Panc1 (cell line): ENCODE results near the gene SEC16A. TPM values are rescaled to one million over a fixed set of nuclear protein-coding genes. Genes with fewer than 3 reads are reported as not detected.
A peak's percentile ranks its signal among the peaks of the same experiment; 100 is the strongest.

Experiments
- ATAC-seq: fragments of 200-7000 bp; cut with Tn5 transposase; 2 replicates; pipeline ENCODE4 v1.9.1; 2020; ENCODE audit warnings: mild to moderate bottlenecking, moderate library complexity
- BruUV-seq: library from RNA; stranded (reverse); fragments of 400-500 nt; replicated peaks from 2 replicates; lab custom pipeline; 2021; lab: Mats Ljungman, UMichigan
- CTCF ChIA-PET: fragments of 300-600 bp; sonication (Branson Sonifier 250); formaldehyde crosslinking; loops from one replicate; lab custom pipeline; 2022; ENCODE audit warnings: antibody characterized with exemption; lab: Charles Lee
- POLR2A ChIA-PET: fragments of 300-600 bp; sonication (Branson Sonifier 250); formaldehyde crosslinking; loops from one replicate; lab custom pipeline; 2022; ENCODE audit warnings: antibody characterized with exemption; lab: Charles Lee
- DNase-seq: peaks from one replicate; pipeline ENCODE4 v3.0.0-alpha.2; 2010; ENCODE audit warnings: low read depth, low spot score
- H3K27ac ChIP-seq: 2 replicates; pipeline ENCODE4 v1.5.1; 2011; ENCODE audit warnings: mild to moderate bottlenecking, low read length, inconsistent platforms
- H3K27me3 ChIP-seq: fragments of 200-500 bp; sonication (Bioruptor generic); 2 replicates; pipeline ENCODE4 v1.6.0; 2014; ENCODE audit warnings: low read length, inconsistent platforms; ENCODE audit not compliant: control insufficient read depth, insufficient read depth
- H3K36me3 ChIP-seq: fragments of 200-500 bp; sonication (Bioruptor generic); 2 replicates; pipeline ENCODE4 v1.5.1; 2014; ENCODE audit warnings: inconsistent platforms, mild to moderate bottlenecking, low read length, moderate library complexity; ENCODE audit not compliant: control insufficient read depth, insufficient read depth
- H3K4me1 ChIP-seq: 2 replicates; pipeline ENCODE4 v1.5.1; 2011; ENCODE audit warnings: inconsistent platforms, mild to moderate bottlenecking, low read length, moderate library complexity; ENCODE audit not compliant: control insufficient read depth, insufficient read depth
- H3K4me3 ChIP-seq, 2 experiments: 2 replicates each; pipeline ENCODE4 v1.5.1; 2011 to 2012; ENCODE audit warnings: low read depth in 2 of 2, low read length in 2 of 2, mild to moderate bottlenecking in 2 of 2, inconsistent platforms in 1 of 2, moderate library complexity in 1 of 2
- H3K9me3 ChIP-seq: fragments of 200-500 bp; sonication (Bioruptor generic); 2 replicates; pipeline ENCODE4 v1.5.1; 2014; ENCODE audit warnings: low read depth, mild to moderate bottlenecking, inconsistent platforms, low read length, moderate library complexity; ENCODE audit not compliant: control insufficient read depth, insufficient read depth
- POLR2AphosphoS5 ChIP-seq: IDR thresholded peaks from 2 replicates; pipeline ENCODE4 v1.6.1; 2012; ENCODE audit warnings: mild to moderate bottlenecking, low read depth, low read length, moderate library complexity
- SIN3A ChIP-seq: IDR thresholded peaks from 2 replicates; pipeline ENCODE4 v1.6.1; 2012; ENCODE audit warnings: low read depth, mild to moderate bottlenecking, low read length, moderate library complexity, borderline replicate concordance; ENCODE audit not compliant: insufficient read depth
- TCF7L2 ChIP-seq: IDR thresholded peaks from 2 replicates; pipeline ENCODE4 v1.6.1; 2011; ENCODE audit warnings: mild to moderate bottlenecking, low read depth, low read length, inconsistent platforms
- in situ Hi-C: cut with HindIII; loops from 2 replicates; pipeline ENCODE4 v1.10.0; 2016; ENCODE audit warnings: low sequenced_read_pairs, low pct_unique_long_range_greater_than_20kb
- intact Hi-C: fragments of 100-400 bp; cut with micrococcal nuclease; formaldehyde crosslinking; loops from one replicate; pipeline ENCODE4 v1.10.0; 2022; ENCODE audit not compliant: unreplicated experiment
- total RNA-seq: library from RNA; stranded (reverse); gene quantifications from one replicate; pipeline ENCODE4 v1.2.1, GENCODE V29; 2021; ENCODE audit not compliant: unreplicated experiment
- TF ChIP-seq, protein P1 (sequence below), 2 experiments: IDR thresholded peaks; 2 replicates each; pipeline ENCODE4 v1.6.1; 2011 to 2012; ENCODE audit warnings: low read depth in 2 of 2, control low read depth in 1 of 2, low read length in 1 of 2, mild to moderate bottlenecking in 1 of 2, moderate library complexity in 1 of 2; ENCODE audit not compliant: insufficient read depth in 1 of 2
- TF ChIP-seq, protein P2 (sequence below): fragments of 450-650 bp; IDR thresholded peaks from 2 replicates; pipeline ENCODE4 v1.5.1; 2017; ENCODE audit warnings: mild to moderate bottlenecking

SEC16A gene
- total RNA-seq, 1 experiment from 2014 or later, result 76.5 TPM

DNA sequence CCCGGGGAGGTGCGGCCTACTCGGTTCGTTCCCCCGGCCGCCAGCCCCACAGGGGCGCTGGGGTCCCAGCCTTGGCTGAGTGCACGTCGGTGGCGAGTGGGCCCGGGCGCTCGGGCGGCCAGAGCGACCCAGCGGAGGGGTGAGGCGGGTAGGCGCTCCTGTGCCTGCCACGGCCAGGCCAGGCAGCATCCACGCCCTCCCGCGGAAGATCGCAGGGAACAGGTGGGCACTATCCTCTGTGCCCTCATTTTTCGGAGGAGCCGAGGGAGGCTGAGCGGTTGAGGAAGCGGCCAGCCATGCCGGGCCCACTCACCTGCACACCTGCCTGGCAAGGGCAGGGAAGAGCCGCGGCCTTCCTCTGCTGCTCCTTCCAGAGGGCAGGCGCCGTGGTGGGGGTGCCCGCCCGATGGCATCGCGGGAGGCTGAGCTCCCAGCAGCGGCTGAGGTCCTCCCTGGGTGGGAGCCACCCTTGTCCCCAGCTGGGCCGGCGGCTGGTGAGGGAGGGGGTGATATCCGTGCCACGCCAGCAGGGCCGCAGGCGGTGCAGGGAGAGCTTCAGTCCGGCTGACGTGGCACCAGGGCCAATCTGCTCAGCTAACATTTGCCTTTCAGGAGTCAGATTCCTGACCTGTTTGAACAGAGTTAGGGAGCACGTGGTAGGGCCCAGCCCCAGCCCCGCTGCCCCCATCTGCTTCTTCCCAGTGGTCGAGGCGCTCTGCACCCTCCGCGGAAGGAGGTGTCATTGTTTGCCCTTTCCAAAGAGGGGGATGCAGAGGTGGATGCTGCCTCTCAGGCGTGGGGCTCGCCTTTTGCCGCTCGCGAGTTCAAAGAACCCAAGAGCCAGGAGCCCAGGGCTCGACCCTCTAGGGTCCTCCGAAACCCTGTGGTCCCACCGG, 1.6 kb upstream of the SEC16A start:
- ATAC-seq (peak; percentile 19), DNase-seq (no peak)
- ChIA-PET CTCF (interaction anchor here (0.5 to 3.2 kb wide), 3 partner anchors 141 to 187 kb away, joined by 3 to 18 read pairs (median 17); no protein-coding TSS in a partner anchor), POLR2A (interaction anchor here (1.0 kb wide), 1 partner anchor 94 kb away, joined by 12 read pairs; no protein-coding TSS in a partner anchor)
- in situ Hi-C loops, result loop anchor here (10.0 kb wide), 1 partner anchor 60 kb away; the partner anchor contains the start of gene NOTCH1
- Histone ChIP-seq H3K27ac (peak overlapping the region; percentile 70), H3K36me3 (peaks cover 2% of the 10 kb centered on the region; the same call in 1 of the 2 replicates), H3K9me3 (no peaks in the 10 kb centered on the region), H3K4me1 (peaks cover 8% of the 10 kb centered on the region), H3K27me3 (no peaks in the 10 kb centered on the region), H3K4me3 (peak overlapping the region; percentile 58 to 66)
- intact Hi-C loops, result no loop called here
- BruUV-seq, result no TSS peak
- TF ChIP-seq TCF7L2 (no peak), POLR2AphosphoS5 (no peak), SIN3A (no peak)
- TF ChIP-seq, protein P1, sequence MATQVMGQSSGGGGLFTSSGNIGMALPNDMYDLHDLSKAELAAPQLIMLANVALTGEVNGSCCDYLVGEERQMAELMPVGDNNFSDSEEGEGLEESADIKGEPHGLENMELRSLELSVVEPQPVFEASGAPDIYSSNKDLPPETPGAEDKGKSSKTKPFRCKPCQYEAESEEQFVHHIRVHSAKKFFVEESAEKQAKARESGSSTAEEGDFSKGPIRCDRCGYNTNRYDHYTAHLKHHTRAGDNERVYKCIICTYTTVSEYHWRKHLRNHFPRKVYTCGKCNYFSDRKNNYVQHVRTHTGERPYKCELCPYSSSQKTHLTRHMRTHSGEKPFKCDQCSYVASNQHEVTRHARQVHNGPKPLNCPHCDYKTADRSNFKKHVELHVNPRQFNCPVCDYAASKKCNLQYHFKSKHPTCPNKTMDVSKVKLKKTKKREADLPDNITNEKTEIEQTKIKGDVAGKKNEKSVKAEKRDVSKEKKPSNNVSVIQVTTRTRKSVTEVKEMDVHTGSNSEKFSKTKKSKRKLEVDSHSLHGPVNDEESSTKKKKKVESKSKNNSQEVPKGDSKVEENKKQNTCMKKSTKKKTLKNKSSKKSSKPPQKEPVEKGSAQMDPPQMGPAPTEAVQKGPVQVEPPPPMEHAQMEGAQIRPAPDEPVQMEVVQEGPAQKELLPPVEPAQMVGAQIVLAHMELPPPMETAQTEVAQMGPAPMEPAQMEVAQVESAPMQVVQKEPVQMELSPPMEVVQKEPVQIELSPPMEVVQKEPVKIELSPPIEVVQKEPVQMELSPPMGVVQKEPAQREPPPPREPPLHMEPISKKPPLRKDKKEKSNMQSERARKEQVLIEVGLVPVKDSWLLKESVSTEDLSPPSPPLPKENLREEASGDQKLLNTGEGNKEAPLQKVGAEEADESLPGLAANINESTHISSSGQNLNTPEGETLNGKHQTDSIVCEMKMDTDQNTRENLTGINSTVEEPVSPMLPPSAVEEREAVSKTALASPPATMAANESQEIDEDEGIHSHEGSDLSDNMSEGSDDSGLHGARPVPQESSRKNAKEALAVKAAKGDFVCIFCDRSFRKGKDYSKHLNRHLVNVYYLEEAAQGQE (IDR thresholded peaks at IDR 0.05; ENCODE audit: insufficient read depth in 1 of 2, low read depth in 2 of 2, low read length in 1 of 2), result no peak
- TF ChIP-seq, protein P2, sequence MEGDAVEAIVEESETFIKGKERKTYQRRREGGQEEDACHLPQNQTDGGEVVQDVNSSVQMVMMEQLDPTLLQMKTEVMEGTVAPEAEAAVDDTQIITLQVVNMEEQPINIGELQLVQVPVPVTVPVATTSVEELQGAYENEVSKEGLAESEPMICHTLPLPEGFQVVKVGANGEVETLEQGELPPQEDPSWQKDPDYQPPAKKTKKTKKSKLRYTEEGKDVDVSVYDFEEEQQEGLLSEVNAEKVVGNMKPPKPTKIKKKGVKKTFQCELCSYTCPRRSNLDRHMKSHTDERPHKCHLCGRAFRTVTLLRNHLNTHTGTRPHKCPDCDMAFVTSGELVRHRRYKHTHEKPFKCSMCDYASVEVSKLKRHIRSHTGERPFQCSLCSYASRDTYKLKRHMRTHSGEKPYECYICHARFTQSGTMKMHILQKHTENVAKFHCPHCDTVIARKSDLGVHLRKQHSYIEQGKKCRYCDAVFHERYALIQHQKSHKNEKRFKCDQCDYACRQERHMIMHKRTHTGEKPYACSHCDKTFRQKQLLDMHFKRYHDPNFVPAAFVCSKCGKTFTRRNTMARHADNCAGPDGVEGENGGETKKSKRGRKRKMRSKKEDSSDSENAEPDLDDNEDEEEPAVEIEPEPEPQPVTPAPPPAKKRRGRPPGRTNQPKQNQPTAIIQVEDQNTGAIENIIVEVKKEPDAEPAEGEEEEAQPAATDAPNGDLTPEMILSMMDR, result no peak

DNA sequence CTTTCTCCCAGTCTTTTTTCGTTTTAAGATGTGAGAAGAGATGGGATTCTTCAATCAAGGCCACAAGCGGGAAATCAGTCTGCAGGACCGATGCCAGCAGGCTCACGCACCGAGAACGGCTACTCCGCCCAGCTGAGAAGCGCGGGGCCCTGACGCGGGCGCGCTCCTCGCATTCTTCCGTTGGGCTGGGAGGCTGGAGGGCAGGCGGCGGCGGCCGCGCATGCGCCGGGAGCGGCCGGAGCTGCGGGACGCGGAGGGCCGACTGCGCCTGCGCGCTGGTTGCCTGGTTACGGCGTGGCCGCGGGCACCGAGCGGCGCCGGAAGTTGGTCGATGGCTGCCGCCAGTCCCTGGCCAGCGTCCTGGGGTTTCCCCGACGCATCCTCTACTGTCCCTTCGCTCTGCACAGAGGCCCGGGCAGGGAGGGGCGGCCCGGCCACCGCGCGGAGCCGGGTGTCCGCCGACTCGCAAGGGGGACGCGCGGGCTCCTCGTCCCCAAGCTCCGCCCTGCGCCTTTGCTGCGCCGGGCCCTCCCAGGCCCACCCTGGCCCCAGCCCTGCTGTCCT, 831 bp upstream of the SEC16A start:
- BruUV-seq, result TSS peak; percentile 93

More for the DNA sequence above, 831 bp upstream of the SEC16A start:
- Histone ChIP-seq H3K36me3 (peaks cover 2% of the 10 kb centered on the region; the same call in 1 of the 2 replicates), H3K27me3 (no peaks in the 10 kb centered on the region), H3K4me3 (peak overlapping the region; percentile 58 to 66), H3K4me1 (peaks cover 8% of the 10 kb centered on the region), H3K9me3 (no peaks in the 10 kb centered on the region), H3K27ac (peak overlapping the region; percentile 79)
- in situ Hi-C loops, result loop anchor here (10.0 kb wide), 1 partner anchor 61 kb away; the partner anchor contains the start of gene NOTCH1
- TF ChIP-seq TCF7L2 (no peak), SIN3A (0 out of 2 replicates have a peak, but pooled peaks have one; percentile 64), POLR2AphosphoS5 (peak; percentile 66; the same call in 1 of the 2 replicates)
- TF ChIP-seq, protein P2, result no peak
- TF ChIP-seq, protein P1 (IDR thresholded peaks at IDR 0.05; ENCODE audit: insufficient read depth in 1 of 2, low read depth in 2 of 2, low read length in 1 of 2), result no peak
- peak; percentile 75 for ATAC-seq
- ChIA-PET POLR2A (no interaction called here), CTCF (interaction anchor here (3.2 kb wide), 1 partner anchor 141 kb away, joined by 18 read pairs; no protein-coding TSS in a partner anchor)
- intact Hi-C loops, result no loop called here
- DNase-seq, result no peak
